ENCODE data around the gene JAKMIP2.

GRCh38 chr5:147776989-147777388 is 5.5 kb downstream of the JAKMIP2 start:
- TF ChIP-seq CTCF (conservative IDR thresholded peaks at IDR 0.05; ENCODE audit: low read depth, low read length) (no peak), EZH2 (IDR thresholded peaks at IDR 0.05; ENCODE audit: borderline replicate concordance, low read depth, low read length, poor library complexity, severe bottlenecking) (no peak)

Measured in A673 (cell line).